RPMI7951 (cell line): ENCODE results near the gene C19orf85. TPM values are rescaled to one million over a fixed set of nuclear protein-coding genes. Genes with fewer than 3 reads are reported as not detected.
"Not testable (repeated sequence)": the region's sequence is repeated elsewhere in the genome, so short reads cannot be mapped to it uniquely, and the experiment has no call there.

ENCODE experiments used
- DNase-seq: peaks from one replicate; pipeline ENCODE4 v3.0.0-alpha.2; 2012; ENCODE audit warnings: low read depth
- total RNA-seq: library from RNA; depleted of rRNA; stranded (reverse); fragments of >200 nt; shearing (Covaris generic); gene quantifications from 2 replicates; pipeline ENCODE4 v1.2.3, GENCODE V29; 2014

The C19orf85 gene
- total RNA-seq, 1 experiment from 2014 or later: not detected

- no peak for DNase-seq
Observed at GRCh38 chr19:55459551-55459949, 5.0 kb downstream of the C19orf85 start.

GRCh38 chr19:55457683-55458457 lies 6.7 kb downstream of the C19orf85 start:
- no peak for DNase-seq

GRCh38 chr19:55456347-55456746 lies 8.2 kb downstream of the C19orf85 start:
- no peak for DNase-seq

GRCh38 chr19:55455576-55456235 lies 8.8 kb downstream of the C19orf85 start:
- no peak for DNase-seq

- no peak for DNase-seq
Observed at GRCh38 chr19:55454787-55455243, 9.7 kb downstream of the C19orf85 start.

GRCh38 chr19:55453511-55454260 lies 10.9 kb downstream of the C19orf85 start:
- no peak for DNase-seq

GRCh38 chr19:55452749-55453346 lies 11.7 kb downstream of the C19orf85 start:
- DNase-seq: peak; percentile 68

- DNase-seq: no peak
Observed at GRCh38 chr19:55451965-55452748, 12.4 kb downstream of the C19orf85 start.

- DNase-seq: no peak
Observed at GRCh38 chr19:55451163-55451964, 13.2 kb downstream of the C19orf85 start.

- no peak for DNase-seq
Observed at GRCh38 chr19:55449469-55449868, 15.1 kb downstream of the C19orf85 start.

GRCh38 chr19:55448175-55448490 lies 16.4 kb downstream of the C19orf85 start:
- DNase-seq: not testable (repeated sequence)

- peak; percentile 87 for DNase-seq
Observed at GRCh38 chr19:55447421-55448174, 17.0 kb downstream of the C19orf85 start.

GRCh38 chr19:55446060-55446459 lies 18.5 kb downstream of the C19orf85 start:
- DNase-seq: no peak

GRCh38 chr19:55444646-55445045 lies 19.9 kb downstream of the C19orf85 start:
- no peak for DNase-seq

- no peak for DNase-seq
Observed at GRCh38 chr19:55443824-55444480, 20.6 kb downstream of the C19orf85 start.

- DNase-seq: no peak
Observed at GRCh38 chr19:55443045-55443823, 21.3 kb downstream of the C19orf85 start, which contains the start of gene SHISA7. SHISA7 (minus strand) TSS chr19:55443300; CDS start chr19:55442863, 437 bp downstream.

- no peak for DNase-seq
Observed at GRCh38 chr19:55442372-55442961, 22.1 kb downstream of the C19orf85 start.
